Erythroblast (primary cell): Measurements from ENCODE around the gene SNRPA1.

ENCODE experiments used
- GATA1 ChIP-seq: IDR thresholded peaks from 2 replicates; pipeline ENCODE4 v1.6.1; 2011; ENCODE audit warnings: low read depth, mild to moderate bottlenecking, control low read depth, low read length, moderate library complexity
- POLR2A ChIP-seq: IDR thresholded peaks from 2 replicates; pipeline ENCODE4 v1.6.1; 2011; ENCODE audit warnings: mild to moderate bottlenecking, low read length

DNA sequence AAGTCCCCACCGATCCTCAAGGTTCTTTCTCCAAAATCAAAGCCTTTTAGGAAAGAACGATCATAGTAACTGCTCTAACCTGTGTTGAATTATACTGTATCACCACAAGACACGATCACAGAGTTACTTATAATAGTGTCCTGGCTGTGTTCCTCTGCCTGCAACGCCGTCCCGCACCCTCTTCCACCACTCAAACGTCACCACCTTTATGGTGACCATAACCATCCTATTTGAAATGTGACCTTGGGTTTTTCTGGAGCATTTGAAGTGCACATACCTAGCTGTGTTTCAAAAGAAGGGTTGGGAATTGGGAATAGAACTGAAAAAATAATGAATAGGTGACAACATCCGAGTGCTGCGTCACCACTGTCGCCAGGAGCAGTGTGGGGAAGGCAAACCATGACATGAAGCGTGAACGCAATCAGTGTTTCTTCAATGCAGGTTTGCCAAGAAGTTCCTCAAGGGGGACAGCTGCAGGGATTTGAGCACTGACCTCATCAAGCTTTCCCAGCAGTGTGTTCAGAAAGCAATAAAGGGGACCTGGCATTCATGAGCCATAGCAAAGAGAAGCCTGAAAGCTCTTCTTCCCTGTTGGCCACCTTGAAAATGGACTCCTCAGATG, 17.0 kb downstream of the SNRPA1 start:
- TF ChIP-seq POLR2A = no peak
- TF ChIP-seq GATA1 = no peak
